ENCODE data around the gene CUBN.

CUBN gene

DNA sequence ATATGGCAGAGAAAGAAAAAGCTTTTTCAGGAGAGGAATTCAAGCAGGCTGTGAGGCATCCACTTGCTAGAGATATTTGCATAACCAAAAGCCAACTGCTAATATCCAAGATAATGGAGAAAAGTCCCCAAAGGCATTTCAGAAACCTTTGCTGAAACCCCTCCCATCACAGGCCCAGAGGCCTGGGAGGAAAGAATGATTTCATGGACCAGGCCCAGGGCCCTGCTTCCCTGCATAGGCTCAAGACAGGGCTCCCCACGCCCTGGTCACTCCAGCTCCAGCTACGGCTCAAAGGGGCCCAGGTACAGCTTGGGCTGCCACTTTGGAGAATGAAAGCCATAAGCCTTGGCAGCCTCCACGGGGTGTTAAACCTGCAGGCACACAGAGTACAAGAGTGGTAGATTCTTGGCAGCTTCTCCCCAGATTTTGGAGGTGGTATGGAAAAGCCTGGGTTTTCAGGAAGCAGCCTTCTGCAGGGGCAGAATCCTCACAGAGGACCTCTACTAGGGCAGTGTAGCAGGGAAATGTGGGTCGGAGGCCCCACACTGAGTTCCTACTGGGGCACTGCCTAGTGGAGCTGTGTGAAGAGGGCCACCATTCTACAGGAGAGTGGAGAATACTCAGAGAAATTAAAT, 306.8 kb downstream of the CUBN start:
- TF ChIP-seq POLR2A (IDR thresholded peaks at IDR 0.05; ENCODE audit: low read depth, low read length): no peak
- DNase-seq (ENCODE audit: insufficient read length, low spot score) (no peak), FAIRE-seq (no peak)

DNA sequence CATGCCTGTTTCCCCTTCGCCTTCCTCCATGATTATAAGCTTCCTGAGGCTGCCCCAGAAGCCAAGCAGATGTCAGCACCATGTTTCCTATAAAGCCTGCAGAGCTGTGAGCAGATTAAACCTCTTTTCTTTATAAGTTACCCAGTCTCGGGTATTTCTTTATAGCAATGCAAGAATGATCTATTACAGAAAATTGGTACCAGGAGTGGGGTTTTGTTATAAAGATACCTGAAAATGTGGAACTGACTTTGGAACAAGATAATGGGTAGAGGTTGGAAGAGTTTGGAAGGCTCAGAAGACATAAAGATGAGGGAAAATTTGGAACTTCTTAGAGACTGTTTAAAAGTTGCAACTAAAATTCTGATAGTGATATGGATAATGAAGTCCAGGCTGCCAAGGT, 307.6 kb downstream of the CUBN start:
- TF ChIP-seq POLR2A (IDR thresholded peaks at IDR 0.05; ENCODE audit: low read depth, low read length): no peak
- no peak for FAIRE-seq
- DNase-seq (ENCODE audit: insufficient read length, low spot score): no peak

DNA sequence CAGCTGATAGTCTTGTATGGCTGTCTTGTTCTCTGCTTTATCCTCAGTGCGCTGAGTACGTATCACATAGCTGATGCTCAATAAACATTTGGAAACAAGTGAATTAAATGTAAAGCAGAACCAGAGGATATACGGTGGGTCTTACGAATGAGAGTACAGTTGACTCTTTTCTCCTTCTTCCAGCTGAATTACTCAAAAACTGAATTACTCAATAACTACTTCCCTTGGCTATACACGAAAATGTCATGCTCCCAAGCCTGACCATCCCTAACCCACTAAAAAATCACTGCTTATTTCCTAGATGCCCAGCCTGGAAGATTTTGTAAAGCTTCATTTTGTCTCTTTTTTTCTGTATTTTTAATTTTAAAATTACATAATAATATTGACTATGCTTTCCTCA, 309.2 kb downstream of the CUBN start:
- FAIRE-seq (no peak), DNase-seq (ENCODE audit: insufficient read length, low spot score) (no peak)
- TF ChIP-seq POLR2A (IDR thresholded peaks at IDR 0.05; ENCODE audit: low read depth, low read length): no peak

- FAIRE-seq (no peak), DNase-seq (ENCODE audit: insufficient read length, low spot score) (no peak)
- no peak for TF ChIP-seq POLR2A (IDR thresholded peaks at IDR 0.05; ENCODE audit: low read depth, low read length)
Observed at GRCh38 chr10:16820018-16820417, 309.6 kb downstream of the CUBN start.

GRCh38 chr10:16819436-16819835, 310.2 kb downstream of the CUBN start:
- TF ChIP-seq POLR2A (IDR thresholded peaks at IDR 0.05; ENCODE audit: low read depth, low read length): no peak
- FAIRE-seq: no peak
- no peak for DNase-seq (ENCODE audit: insufficient read length, low spot score)

GRCh38 chr10:16819026-16819425, 310.6 kb downstream of the CUBN start:
- FAIRE-seq: no peak
- TF ChIP-seq POLR2A (IDR thresholded peaks at IDR 0.05; ENCODE audit: low read depth, low read length): no peak
- DNase-seq (ENCODE audit: insufficient read length, low spot score): no peak

- peak; percentile 97 for TF ChIP-seq POLR2A (IDR thresholded peaks at IDR 0.05; ENCODE audit: low read depth, low read length)
- DNase-seq (ENCODE audit: insufficient read length, low spot score): peak; percentile 91
- FAIRE-seq: peak; percentile 97
Observed at GRCh38 chr10:16817125-16818019, 312.2 kb downstream of the CUBN start, which contains the start of gene RSU1. RSU1 (minus strand) TSS chr10:16817424; CDS start chr10:16817081, 343 bp downstream.

- DNase-seq (ENCODE audit: insufficient read length, low spot score): peak; percentile 18
- no peak for FAIRE-seq
- TF ChIP-seq POLR2A (IDR thresholded peaks at IDR 0.05; ENCODE audit: low read depth, low read length): no peak
Observed at GRCh38 chr10:16816830-16817124, 312.8 kb downstream of the CUBN start.

- FAIRE-seq (no peak), DNase-seq (ENCODE audit: insufficient read length, low spot score) (no peak)
- no peak for TF ChIP-seq POLR2A (IDR thresholded peaks at IDR 0.05; ENCODE audit: low read depth, low read length)
Observed at GRCh38 chr10:16816171-16816570, 313.4 kb downstream of the CUBN start.

- no peak for TF ChIP-seq POLR2A (IDR thresholded peaks at IDR 0.05; ENCODE audit: low read depth, low read length)
- no peak for DNase-seq (ENCODE audit: insufficient read length, low spot score)
- no peak for FAIRE-seq
Observed at GRCh38 chr10:16814012-16814411, 315.6 kb downstream of the CUBN start.

GRCh38 chr10:16812676-16813075, 316.9 kb downstream of the CUBN start:
- DNase-seq (ENCODE audit: insufficient read length, low spot score): no peak
- no peak for FAIRE-seq
- no peak for TF ChIP-seq POLR2A (IDR thresholded peaks at IDR 0.05; ENCODE audit: low read depth, low read length)

DNA sequence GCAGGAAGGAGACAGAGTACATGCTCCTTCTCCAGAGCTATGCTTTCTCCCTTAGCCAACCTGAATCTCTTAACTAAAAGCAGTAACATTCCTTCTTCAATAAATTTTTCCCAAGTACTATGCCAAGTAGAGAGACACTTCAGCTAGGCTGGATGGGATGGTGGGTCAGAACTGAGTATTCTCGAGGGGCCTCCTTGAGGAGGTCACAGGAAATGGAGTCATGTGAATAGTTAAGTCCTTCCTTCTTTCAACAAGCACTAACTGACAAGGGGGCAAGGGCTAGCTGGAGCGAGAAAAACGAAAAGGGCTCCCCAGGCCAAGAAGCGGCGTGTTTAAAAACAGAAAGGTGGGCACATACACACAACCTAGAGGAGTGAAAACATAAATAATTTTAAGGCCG, 317.8 kb downstream of the CUBN start:
- FAIRE-seq (no peak), DNase-seq (ENCODE audit: insufficient read length, low spot score) (no peak)
- no peak for TF ChIP-seq POLR2A (IDR thresholded peaks at IDR 0.05; ENCODE audit: low read depth, low read length)

DNA sequence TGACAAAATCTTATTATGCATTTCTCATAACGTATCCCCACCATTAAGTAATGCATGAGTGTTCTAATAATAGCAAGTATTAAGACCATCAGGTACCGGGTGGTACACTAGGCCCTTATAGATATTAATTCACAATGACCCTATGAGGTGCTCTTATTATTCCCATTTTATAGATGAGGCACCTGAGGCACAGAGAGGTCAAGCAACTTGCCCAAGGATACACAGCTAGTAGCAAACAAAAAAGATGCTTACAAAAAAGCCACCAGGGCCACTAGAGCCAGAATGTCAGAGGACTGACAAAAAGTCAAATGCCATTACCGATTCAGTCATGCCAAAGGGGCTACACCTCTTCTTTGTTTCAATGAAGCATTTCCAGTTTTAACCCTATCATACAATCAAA, 318.3 kb downstream of the CUBN start:
- DNase-seq (ENCODE audit: insufficient read length, low spot score): no peak
- TF ChIP-seq POLR2A (IDR thresholded peaks at IDR 0.05; ENCODE audit: low read depth, low read length): no peak
- no peak for FAIRE-seq

GRCh38 chr10:16809074-16809718, 320.4 kb downstream of the CUBN start:
- no peak for TF ChIP-seq POLR2A (IDR thresholded peaks at IDR 0.05; ENCODE audit: low read depth, low read length)
- peak; percentile 22 for DNase-seq (ENCODE audit: insufficient read length, low spot score)
- FAIRE-seq: no peak

Measured in H54 (cell line).